ENCODE measurements around the gene MYH13.

- TF ChIP-seq, protein P1, sequence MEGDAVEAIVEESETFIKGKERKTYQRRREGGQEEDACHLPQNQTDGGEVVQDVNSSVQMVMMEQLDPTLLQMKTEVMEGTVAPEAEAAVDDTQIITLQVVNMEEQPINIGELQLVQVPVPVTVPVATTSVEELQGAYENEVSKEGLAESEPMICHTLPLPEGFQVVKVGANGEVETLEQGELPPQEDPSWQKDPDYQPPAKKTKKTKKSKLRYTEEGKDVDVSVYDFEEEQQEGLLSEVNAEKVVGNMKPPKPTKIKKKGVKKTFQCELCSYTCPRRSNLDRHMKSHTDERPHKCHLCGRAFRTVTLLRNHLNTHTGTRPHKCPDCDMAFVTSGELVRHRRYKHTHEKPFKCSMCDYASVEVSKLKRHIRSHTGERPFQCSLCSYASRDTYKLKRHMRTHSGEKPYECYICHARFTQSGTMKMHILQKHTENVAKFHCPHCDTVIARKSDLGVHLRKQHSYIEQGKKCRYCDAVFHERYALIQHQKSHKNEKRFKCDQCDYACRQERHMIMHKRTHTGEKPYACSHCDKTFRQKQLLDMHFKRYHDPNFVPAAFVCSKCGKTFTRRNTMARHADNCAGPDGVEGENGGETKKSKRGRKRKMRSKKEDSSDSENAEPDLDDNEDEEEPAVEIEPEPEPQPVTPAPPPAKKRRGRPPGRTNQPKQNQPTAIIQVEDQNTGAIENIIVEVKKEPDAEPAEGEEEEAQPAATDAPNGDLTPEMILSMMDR (IDR thresholded peaks at IDR 0.05; ENCODE audit: low read depth, low read length), result no peak
- no peak for TF ChIP-seq POLR2A (IDR thresholded peaks at IDR 0.05; ENCODE audit: extremely low read depth, insufficient read length)
These were observed 44.6 kb downstream of the MYH13 start for GRCh38 chr17:10328206-10328605.

Measured in NB4 (cell line).